GM12878 (cell line): Measurements from ENCODE around the gene GSTA1. TPM values are rescaled to one million over a fixed set of nuclear protein-coding genes. Genes with fewer than 3 reads are reported as not detected.
"Not testable (repeated sequence)": the region's sequence is repeated elsewhere in the genome, so short reads cannot be mapped to it uniquely, and the experiment has no call there.

Experiments
- ATAC-seq: fragments of 200-7000 bp; cut with Tn5 transposase; 3 replicates; pipeline ENCODE4 v1.9.1; 2020; ENCODE audit warnings: mild to moderate bottlenecking, moderate library complexity
- BruUV-seq: library from RNA; stranded (reverse); fragments of 400-500 nt; replicated peaks from 2 replicates; lab custom pipeline; 2021; lab: Mats Ljungman, UMichigan
- CTCF ChIA-PET: fragments of 300-600 bp; sonication (Branson Sonifier 250); formaldehyde crosslinking; extraction: SDS; loops from one replicate; lab custom pipeline; 2021; ENCODE audit warnings: inconsistent platforms; lab: Yijun Ruan, JAX
- POLR2A ChIA-PET: fragments of 350-600 bp; formaldehyde crosslinking; extraction: SDS; loops from one replicate; lab custom pipeline; 2021; ENCODE audit warnings: inconsistent platforms; lab: Charles Lee
- RAD21 ChIA-PET: fragments of 300-600 bp; sonication (Branson Sonifier 250); formaldehyde crosslinking; loops from one replicate; lab custom pipeline; 2023; ENCODE audit warnings: antibody characterized with exemption; ENCODE audit not compliant: unreplicated experiment; lab: Charles Lee
- SMC1A ChIA-PET: fragments of 300-600 bp; sonication (Branson Sonifier 250); formaldehyde crosslinking; loops from one replicate; lab custom pipeline; 2023; ENCODE audit not compliant: unreplicated experiment, uncharacterized antibody; lab: Charles Lee
- DNase-seq: peaks from one replicate; pipeline ENCODE4 v3.0.0-alpha.2; 2011; ENCODE audit warnings: low read depth, low spot score
- FAIRE-seq: peaks from 3 replicates; lab custom pipeline; 2011; peaks lifted over from hg19 to GRCh38; lab: Jason Lieb, UNC
- H2AFZ ChIP-seq: 2 replicates; pipeline ENCODE4 v1.6.0; 2011; ENCODE audit warnings: low read depth, low read length, control low read depth; ENCODE audit not compliant: control insufficient read depth
- H3K27ac ChIP-seq: 2 replicates; pipeline ENCODE4 v1.5.1; 2011; ENCODE audit warnings: control low read depth; ENCODE audit not compliant: control insufficient read depth, insufficient read depth
- H3K27me3 ChIP-seq, 2 experiments: replicated peaks in 1 of 2; 2 replicates each; pipeline versions ENCODE4 v1.6.0 to v1.6.1; 2011; ENCODE audit warnings: low read length in 1 of 2; ENCODE audit not compliant: control insufficient read depth in 2 of 2, insufficient read depth in 2 of 2
- H3K36me3 ChIP-seq, 2 experiments: 2 replicates each; pipeline ENCODE4 v1.5.1; 2011; ENCODE audit warnings: low read length in 1 of 2; ENCODE audit not compliant: control insufficient read depth in 2 of 2, insufficient read depth in 2 of 2
- H3K4me1 ChIP-seq: 2 replicates; pipeline ENCODE4 v1.6.1; 2011; ENCODE audit warnings: mild to moderate bottlenecking, low read length, moderate library complexity, mixed read lengths; ENCODE audit not compliant: control insufficient read depth, insufficient read depth
- H3K4me2 ChIP-seq: 2 replicates; pipeline ENCODE4 v1.6.0; 2011; ENCODE audit warnings: control low read depth; ENCODE audit not compliant: control insufficient read depth, insufficient read depth
- H3K4me3 ChIP-seq: fragments of 200-600 bp; sonication (generic); 2 replicates; pipeline ENCODE4 v1.5.1; 2016
- H3K79me2 ChIP-seq: 2 replicates; pipeline ENCODE4 v1.6.0; 2011; ENCODE audit warnings: low read length; ENCODE audit not compliant: control insufficient read depth, insufficient read depth
- H3K9ac ChIP-seq: 2 replicates; pipeline ENCODE4 v1.8.0; 2011; ENCODE audit warnings: low read length, control low read depth, mixed read lengths; ENCODE audit not compliant: control insufficient read depth, insufficient read depth
- H3K9me3 ChIP-seq: replicated peaks from 3 replicates; pipeline ENCODE4 v1.5.1; 2011; ENCODE audit warnings: mild to moderate bottlenecking, low read length; ENCODE audit not compliant: control insufficient read depth, insufficient read depth
- H4K20me1 ChIP-seq: 2 replicates; pipeline ENCODE4 v1.6.0; 2011; ENCODE audit not compliant: control insufficient read depth, insufficient read depth
- SKIL ChIP-seq: fragments of 450-650 bp; IDR thresholded peaks from 2 replicates; pipeline ENCODE4 v1.6.1; 2017; ENCODE audit warnings: mild to moderate bottlenecking, low read depth, inconsistent platforms; ENCODE audit not compliant: poor library complexity, severe bottlenecking
- WGBS: methylation state at CpG from one replicate; pipeline ENCODE4 v1.1.6; 2016; ENCODE audit warnings: low lambda C conversion rate; ENCODE audit not compliant: insufficient replicate concordance, insufficient coverage; ENCODE audit errors: missing lambda C conversion rate; 5-methylcytosine and 5-hydroxymethylcytosine counted together
- in situ Hi-C: fragments of 300-500 bp; cut with MboI; formaldehyde crosslinking; loops from 9 replicates; pipeline ENCODE4 v1.14.3; 2018; ENCODE audit warnings: mixed read lengths
- intact Hi-C: fragments of 100-400 bp; cut with micrococcal nuclease; formaldehyde crosslinking; loops from one replicate; pipeline ENCODE4 v1.14.2; 2022; ENCODE audit not compliant: unreplicated experiment
- polyA plus RNA-seq, 11 experiments: library from polyadenylated mRNA; depleted of rRNA in 4 of 11; unstranded in 6 of 11; stranded (reverse) in 5 of 11; fragments of >200 nt; fragmentation: Nextera tagmentation in 4 of 11; fragmentation: Illumina TruSeq in 1 of 11; extraction: Ambion mirVana in 4 of 11; extraction: Trizol in 1 of 11; gene quantifications; 1 replicate in 1 of 11; 2 replicates in 10 of 11; pipeline versions ENCODE4 v1.2.1 to v1.2.3, GENCODE V29; 2011 to 2016; ENCODE audit warnings: inconsistent platforms in 2 of 11, missing spikeins in 2 of 11, low read depth in 1 of 11
- total RNA-seq, 4 experiments: library from RNA; depleted of rRNA in 3 of 4; stranded (reverse); fragments of >200 nt in 3 of 4; fragmentation: Illumina TruSeq in 1 of 4; extraction: Trizol in 1 of 4; gene quantifications; 2 replicates each; pipeline versions ENCODE4 v1.2.1 to v1.2.3, GENCODE V29; 2013 to 2021

The GSTA1 gene
- total and polyA plus RNA-seq, 10 of the 15 experiments (the other 5 are each of a cell fraction or from before 2014, with no cell fraction given), result 0.51 TPM; not detected in 9

- H3K9me3 ChIP-seq, result no peaks in the 10 kb centered on the region
- H3K9ac ChIP-seq, result no peak overlapping the region
- H3K79me2 ChIP-seq, result no peaks in the 10 kb centered on the region
- ChIA-PET POLR2A (no interaction called here), CTCF (no interaction called here), SMC1A (no interaction called here), RAD21 (no interaction called here)
- no peaks in the 10 kb centered on the region for H3K4me1 ChIP-seq
- 0% methylated on average over 1 of the region's 1 CpG for WGBS
- H3K27ac ChIP-seq, result no peak overlapping the region
- H3K4me2 ChIP-seq, result no peak overlapping the region
- no peaks in the 10 kb centered on the region for H3K36me3 ChIP-seq
- DNase-seq (no peak), ATAC-seq (no peak), FAIRE-seq (no peak)
- intact Hi-C loops, result loop anchor here (1.0 kb wide), 1 partner anchor 39 kb away; no protein-coding TSS in a partner anchor
- no peak overlapping the region for H3K4me3 ChIP-seq
- no peak for TF ChIP-seq SKIL
- H2AFZ ChIP-seq, result no peak overlapping the region
- H4K20me1 ChIP-seq, result no peaks in the 10 kb centered on the region
- no peaks in the 10 kb centered on the region; a peak in 2 of 4 replicates for H3K27me3 ChIP-seq
- in situ Hi-C loops, result loop anchor here (5.0 kb wide), 1 partner anchor 39 kb away; no protein-coding TSS in a partner anchor
- BruUV-seq, result no TSS peak
Measured at GRCh38 chr6:52826513-52826912, 22.9 kb upstream of the GSTA1 start.

- FAIRE-seq, H3K79me2 ChIP-seq, H2AFZ ChIP-seq, CTCF ChIA-PET, H3K36me3 ChIP-seq, BruUV-seq, H3K4me3 ChIP-seq, H3K4me1 ChIP-seq, H3K27me3 ChIP-seq, H3K4me2 ChIP-seq, DNase-seq, H3K9ac ChIP-seq, H3K27ac ChIP-seq, ATAC-seq, RAD21 ChIA-PET, H4K20me1 ChIP-seq, POLR2A ChIA-PET, H3K9me3 ChIP-seq, SMC1A ChIA-PET: not testable (repeated sequence)
- intact Hi-C loops (loop anchor here (1.0 kb wide), 1 partner anchor 39 kb away; no protein-coding TSS in a partner anchor), in situ Hi-C loops (loop anchor here (5.0 kb wide), 1 partner anchor 39 kb away; no protein-coding TSS in a partner anchor)
- 43% methylated on average over 4 of the region's 4 CpGs for WGBS
Measured at GRCh38 chr6:52825900-52826459, 22.4 kb upstream of the GSTA1 start.

GRCh38 chr6:52825270-52825793 lies 21.7 kb upstream of the GSTA1 start:
- H3K79me2 ChIP-seq, ATAC-seq, H3K4me2 ChIP-seq, H3K4me1 ChIP-seq, FAIRE-seq, H2AFZ ChIP-seq, BruUV-seq, H3K9ac ChIP-seq, POLR2A ChIA-PET, SMC1A ChIA-PET, H3K27me3 ChIP-seq, DNase-seq, intact Hi-C loops, H3K4me3 ChIP-seq, CTCF ChIA-PET, H4K20me1 ChIP-seq, H3K9me3 ChIP-seq, H3K36me3 ChIP-seq, RAD21 ChIA-PET, H3K27ac ChIP-seq: not testable (repeated sequence)
- WGBS, result 63% methylated on average over 25 of the region's 25 CpGs
- in situ Hi-C loops, result loop anchor here (5.0 kb wide), 1 partner anchor 38 kb away; no protein-coding TSS in a partner anchor
